Forelimb muscle (tissue), 1 donor: Measurements from ENCODE around the gene ANKRD26. TPM values are rescaled to one million over a fixed set of nuclear protein-coding genes. Genes with fewer than 3 reads are reported as not detected.

ENCODE experiments used
- DNase-seq: peaks from one replicate; pipeline ENCODE4 v3.0.0-alpha.2; 2013; ENCODE audit warnings: low read depth
- polyA plus RNA-seq: library from polyadenylated mRNA; unstranded; fragments of 120-200 nt; gene quantifications from one replicate; pipeline ENCODE4 v1.2.1, GENCODE V29; 2013; ENCODE audit not compliant: insufficient read length

The ANKRD26 gene
- polyA plus RNA-seq, 1 donor: 10.4 TPM

GRCh38 chr10:27020243-27020642 is 80.1 kb downstream of the ANKRD26 start:
- no peak for DNase-seq

GRCh38 chr10:27019827-27020226 is 80.5 kb downstream of the ANKRD26 start:
- DNase-seq: no peak

GRCh38 chr10:26997610-26998009 is 102.7 kb downstream of the ANKRD26 start:
- no peak for DNase-seq

GRCh38 chr10:26994743-26995142 is 105.6 kb downstream of the ANKRD26 start:
- no peak for DNase-seq

- no peak for DNase-seq
These were observed 112.4 kb downstream of the ANKRD26 start for GRCh38 chr10:26987851-26988250.

GRCh38 chr10:26983156-26983555 is 117.1 kb downstream of the ANKRD26 start:
- DNase-seq: no peak

GRCh38 chr10:26982058-26982457 is 118.2 kb downstream of the ANKRD26 start:
- no peak for DNase-seq

- no peak for DNase-seq
These were observed 119.0 kb downstream of the ANKRD26 start for GRCh38 chr10:26981232-26981824.

GRCh38 chr10:26978519-26978918 is 121.8 kb downstream of the ANKRD26 start:
- DNase-seq: no peak

- DNase-seq: no peak
These were observed 122.7 kb downstream of the ANKRD26 start for GRCh38 chr10:26977635-26978034.

GRCh38 chr10:26970667-26971066 is 129.6 kb downstream of the ANKRD26 start:
- DNase-seq: no peak

- no peak for DNase-seq
These were observed 131.0 kb downstream of the ANKRD26 start for GRCh38 chr10:26969145-26969926.

- DNase-seq: no peak
These were observed 137.5 kb downstream of the ANKRD26 start for GRCh38 chr10:26962835-26963234.

GRCh38 chr10:26960308-26960707 is 140.0 kb downstream of the ANKRD26 start:
- no peak for DNase-seq

- DNase-seq: no peak
These were observed 140.5 kb downstream of the ANKRD26 start for GRCh38 chr10:26959841-26960240.

Other genes with a start within 250 kb of the ANKRD26 start
- gene ABI1, start 239.5 kb downstream of the ANKRD26 start, polyA plus RNA-seq: 43.9 TPM
- gene YME1L1, start 53.9 kb upstream of the ANKRD26 start, polyA plus RNA-seq: 85.3 TPM
- gene MASTL, start 54.9 kb upstream of the ANKRD26 start, polyA plus RNA-seq: 5.3 TPM
- 22.1 TPM for gene ACBD5, start 140.3 kb upstream of the ANKRD26 start, polyA plus RNA-seq